Keratinocyte (primary cell): ENCODE results near the gene DYNLT2. TPM values are rescaled to one million over a fixed set of nuclear protein-coding genes. Genes with fewer than 3 reads are reported as not detected.

ENCODE experiments used
- DNase-seq: peaks from one replicate; pipeline ENCODE4 v3.0.0-alpha.2; 2011; ENCODE audit warnings: low read depth, missing footprints, low spot score
- FAIRE-seq: peaks from 2 replicates; lab custom pipeline; 2011; peaks lifted over from hg19 to GRCh38; lab: Jason Lieb, UNC
- H2AFZ ChIP-seq: 2 replicates; pipeline ENCODE4 v1.6.0; 2012; ENCODE audit warnings: low read length, control low read depth, inconsistent platforms; ENCODE audit not compliant: control insufficient read depth
- H3K27ac ChIP-seq: 2 replicates; pipeline ENCODE4 v1.5.1; 2011; ENCODE audit warnings: low read length; ENCODE audit not compliant: control insufficient read depth, insufficient read depth
- H3K27me3 ChIP-seq: 3 replicates; pipeline ENCODE4 v1.6.0; 2011; ENCODE audit warnings: low read length; ENCODE audit not compliant: control insufficient read depth, insufficient read depth; ENCODE audit errors: extremely low read depth
- H3K36me3 ChIP-seq, 2 experiments: 2 replicates in 1 of 2; 3 replicates in 1 of 2; pipeline ENCODE4 v1.5.1; 2011; ENCODE audit warnings: low read length in 2 of 2, mild to moderate bottlenecking in 1 of 2; ENCODE audit not compliant: control insufficient read depth in 2 of 2, insufficient read depth in 2 of 2; ENCODE audit errors: extremely low read depth in 1 of 2
- H3K4me1 ChIP-seq: 3 replicates; pipeline ENCODE4 v1.5.1; 2011; ENCODE audit warnings: low read length; ENCODE audit not compliant: control insufficient read depth, insufficient read depth; ENCODE audit errors: extremely low read depth
- H3K4me2 ChIP-seq: 3 replicates; pipeline ENCODE4 v1.6.0; 2011; ENCODE audit warnings: low read depth, low read length; ENCODE audit not compliant: control insufficient read depth, insufficient read depth; ENCODE audit errors: extremely low read depth
- H3K4me3 ChIP-seq, 3 experiments: fragments of 200-600 bp in 1 of 3; sonication (generic) in 1 of 3; 2 replicates in 2 of 3; 3 replicates in 1 of 3; pipeline ENCODE4 v1.5.1; 2011 to 2016; ENCODE audit warnings: low read length in 3 of 3, mild to moderate bottlenecking in 3 of 3, control low read depth in 2 of 3, inconsistent platforms in 1 of 3, low read depth in 1 of 3, mixed read lengths in 1 of 3, mixed run types in 1 of 3, moderate library complexity in 1 of 3; ENCODE audit not compliant: control insufficient read depth in 2 of 3, insufficient read depth in 2 of 3; ENCODE audit errors: extremely low read depth in 1 of 3
- H3K79me2 ChIP-seq: 2 replicates; pipeline ENCODE4 v1.6.0; 2012; ENCODE audit warnings: low read length; ENCODE audit not compliant: control insufficient read depth, insufficient read depth
- H3K9ac ChIP-seq: 3 replicates; pipeline ENCODE4 v1.6.0; 2011; ENCODE audit warnings: low read length; ENCODE audit not compliant: control insufficient read depth, insufficient read depth; ENCODE audit errors: extremely low read depth
- H3K9me1 ChIP-seq: 3 replicates; pipeline ENCODE4 v1.6.0; 2011; ENCODE audit warnings: low read length; ENCODE audit not compliant: control insufficient read depth, insufficient read depth; ENCODE audit errors: extremely low read depth
- H3K9me3 ChIP-seq: 2 replicates; pipeline ENCODE4 v1.5.1; 2012; ENCODE audit warnings: low read depth, low read length; ENCODE audit not compliant: control insufficient read depth
- H4K20me1 ChIP-seq: 3 replicates; pipeline ENCODE4 v1.6.0; 2011; ENCODE audit warnings: low read length; ENCODE audit not compliant: control insufficient read depth, insufficient read depth; ENCODE audit errors: extremely low read depth
- CTCF ChIP-seq, 3 experiments: IDR thresholded peaks in 1 of 3; conservative IDR thresholded peaks in 1 of 3; optimal IDR thresholded peaks in 1 of 3; 2 replicates in 2 of 3; 3 replicates in 1 of 3; pipeline versions ENCODE3 to v1.5.1; 2011; ENCODE audit warnings: low read length in 3 of 3, mild to moderate bottlenecking in 3 of 3, moderate library complexity in 2 of 3, control low read depth in 1 of 3, inconsistent platforms in 1 of 3; ENCODE audit not compliant: insufficient read depth in 2 of 3; ENCODE audit errors: extremely low read depth in 1 of 3
- EZH2 ChIP-seq: IDR thresholded peaks from one replicate; pipeline ENCODE4 v1.6.1; 2012; ENCODE audit warnings: inconsistent platforms, mild to moderate bottlenecking, low read length, moderate library complexity
- dilution Hi-C: fragments of 300-500 bp; cut with MboI; formaldehyde crosslinking; loops from one replicate; pipeline ENCODE4 v1.7.0; 2020; ENCODE audit warnings: low sequenced_read_pairs; ENCODE audit not compliant: extremely low pct_ligation_motif_present
- polyA plus RNA-seq, 5 experiments: library from polyadenylated mRNA; depleted of rRNA in 3 of 5; stranded (reverse) in 3 of 5; stranded (forward) in 1 of 5; unstranded in 1 of 5; fragments of >200 nt; gene quantifications; 1 replicate in 1 of 5; 2 replicates in 3 of 5; 3 replicates in 1 of 5; pipeline versions ENCODE4 v1.2.1 to v1.2.3, GENCODE V29; 2011 to 2012; ENCODE audit warnings: missing spikeins in 2 of 5, low read depth in 1 of 5, low replicate concordance in 1 of 5

DYNLT2 gene
- polyA plus RNA-seq, 1 donor (not counting 4 experiments of a cell fraction or from before 2014, with no cell fraction given): 0.58 TPM

- H3K36me3 ChIP-seq: peaks cover 4 to 15% of the 10 kb centered on the region in 2 experiments
- no peaks in the 10 kb centered on the region for H4K20me1 ChIP-seq
- no peak for DNase-seq
- dilution Hi-C loops: no loop called here
- no peak for FAIRE-seq
- no peaks in the 10 kb centered on the region for H3K27me3 ChIP-seq
- H3K4me1 ChIP-seq: no peaks in the 10 kb centered on the region
- H2AFZ ChIP-seq: no peak overlapping the region
- H3K9ac ChIP-seq: no peak overlapping the region
- no peaks in the 10 kb centered on the region for H3K79me2 ChIP-seq
- H3K4me3 ChIP-seq: no peak overlapping the region
- TF ChIP-seq EZH2 (no peak), CTCF (optimal IDR thresholded peaks at IDR 0.05 in 1 of 3, IDR thresholded peaks at IDR 0.05 in 1 of 3, conservative IDR thresholded peaks at IDR 0.05 in 1 of 3; ENCODE audit: extremely low read depth in 1 of 3, insufficient read depth in 2 of 3, low read length in 3 of 3) (no peak)
- H3K9me3 ChIP-seq: no peaks in the 10 kb centered on the region
- H3K9me1 ChIP-seq: no peaks in the 10 kb centered on the region
- no peak overlapping the region for H3K27ac ChIP-seq
- H3K4me2 ChIP-seq: no peak overlapping the region
Measured at GRCh38 chr6:169779092-169779815, 27.9 kb upstream of the DYNLT2 start.

- no peaks in the 10 kb centered on the region for H3K9me1 ChIP-seq
Measured at GRCh38 chr6:169778646-169779045, 27.3 kb upstream of the DYNLT2 start.

More at GRCh38 chr6:169778646-169779045, 27.3 kb upstream of the DYNLT2 start:
- TF ChIP-seq EZH2: no peak
- no peak for TF ChIP-seq CTCF (optimal IDR thresholded peaks at IDR 0.05 in 1 of 3, IDR thresholded peaks at IDR 0.05 in 1 of 3, conservative IDR thresholded peaks at IDR 0.05 in 1 of 3; ENCODE audit: extremely low read depth in 1 of 3, insufficient read depth in 2 of 3, low read length in 3 of 3)
- H2AFZ ChIP-seq: no peak overlapping the region
- dilution Hi-C loops: no loop called here
- no peak for DNase-seq
- H3K9ac ChIP-seq: no peak overlapping the region
- H3K27me3 ChIP-seq: no peaks in the 10 kb centered on the region
- no peaks in the 10 kb centered on the region for H3K9me3 ChIP-seq
- H3K79me2 ChIP-seq: no peaks in the 10 kb centered on the region
- peaks cover 4 to 15% of the 10 kb centered on the region in 2 experiments for H3K36me3 ChIP-seq
- no peak overlapping the region for H3K27ac ChIP-seq
- H3K4me1 ChIP-seq: no peaks in the 10 kb centered on the region
- H3K4me2 ChIP-seq: no peak overlapping the region
- no peaks in the 10 kb centered on the region for H4K20me1 ChIP-seq
- no peak for FAIRE-seq
- H3K4me3 ChIP-seq: no peak overlapping the region
